GM18858 (cell line): ENCODE results near the gene AOPEP.

Experiments used
- ATAC-seq: cut with Tn5 transposase; IDR thresholded peaks from one replicate; pipeline ENCODE4 v1.9.1; 2021; ENCODE audit not compliant: unreplicated experiment

The AOPEP gene

DNA sequence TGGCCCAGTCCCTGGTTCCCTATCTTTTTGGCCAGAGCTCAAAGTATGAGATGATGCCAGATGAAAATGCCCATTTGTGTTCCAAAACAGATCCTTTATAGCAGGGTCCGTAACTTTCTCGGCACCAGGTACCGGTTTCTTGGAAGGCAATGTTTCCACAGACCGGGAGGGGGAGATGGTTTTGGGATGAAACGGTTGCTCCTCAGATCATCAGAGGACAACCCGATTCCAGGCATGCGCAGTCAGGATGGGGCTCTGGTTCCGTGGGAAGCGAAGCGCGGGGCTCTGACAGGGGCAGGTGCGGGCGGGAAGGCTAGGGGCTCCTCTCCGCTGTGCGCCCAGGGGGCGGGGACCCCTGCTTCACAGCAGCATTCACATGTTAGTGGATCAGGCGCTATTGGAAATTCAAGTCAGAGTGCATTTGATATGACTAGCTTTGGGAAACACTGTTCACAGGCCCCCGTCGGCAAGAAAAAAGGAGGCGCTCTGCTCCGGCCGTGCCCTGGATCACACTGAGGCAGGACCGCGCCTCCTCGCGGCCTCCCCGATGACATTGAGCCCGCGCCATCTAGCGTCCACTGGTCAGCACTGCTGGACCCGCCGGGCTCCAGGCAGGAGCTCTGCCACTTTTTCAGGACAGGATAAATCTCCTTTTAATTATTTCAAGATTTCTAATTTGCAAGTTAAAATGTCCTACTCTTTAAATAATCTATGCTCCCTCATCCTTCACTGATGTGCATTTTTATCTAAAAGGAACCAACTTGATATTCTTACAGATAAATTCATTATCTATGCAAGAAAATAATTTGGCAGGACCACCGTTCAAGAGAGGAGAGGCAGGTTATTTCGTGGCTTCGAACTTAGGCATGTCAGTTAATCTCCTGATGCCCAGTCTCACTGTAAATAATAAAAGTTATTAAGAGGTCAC, 401.0 kb downstream of the AOPEP start:
- no peak for ATAC-seq

DNA sequence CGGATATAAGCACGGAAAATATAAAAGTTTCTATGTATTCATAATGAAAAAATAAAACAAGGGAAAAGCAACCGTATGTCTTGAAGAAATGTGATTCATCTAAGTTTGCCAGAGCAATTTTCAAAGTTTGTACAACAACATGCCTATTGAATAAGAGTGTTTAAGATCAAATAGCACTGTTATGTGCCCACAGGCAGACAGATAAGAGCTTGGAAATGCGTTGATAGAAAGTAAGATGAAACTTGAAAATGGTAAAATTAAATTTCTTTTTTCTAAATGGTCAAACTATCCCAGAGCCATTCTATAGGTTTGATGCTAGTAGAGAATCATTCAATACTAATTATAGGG, 401.7 kb downstream of the AOPEP start:
- no peak for ATAC-seq

DNA sequence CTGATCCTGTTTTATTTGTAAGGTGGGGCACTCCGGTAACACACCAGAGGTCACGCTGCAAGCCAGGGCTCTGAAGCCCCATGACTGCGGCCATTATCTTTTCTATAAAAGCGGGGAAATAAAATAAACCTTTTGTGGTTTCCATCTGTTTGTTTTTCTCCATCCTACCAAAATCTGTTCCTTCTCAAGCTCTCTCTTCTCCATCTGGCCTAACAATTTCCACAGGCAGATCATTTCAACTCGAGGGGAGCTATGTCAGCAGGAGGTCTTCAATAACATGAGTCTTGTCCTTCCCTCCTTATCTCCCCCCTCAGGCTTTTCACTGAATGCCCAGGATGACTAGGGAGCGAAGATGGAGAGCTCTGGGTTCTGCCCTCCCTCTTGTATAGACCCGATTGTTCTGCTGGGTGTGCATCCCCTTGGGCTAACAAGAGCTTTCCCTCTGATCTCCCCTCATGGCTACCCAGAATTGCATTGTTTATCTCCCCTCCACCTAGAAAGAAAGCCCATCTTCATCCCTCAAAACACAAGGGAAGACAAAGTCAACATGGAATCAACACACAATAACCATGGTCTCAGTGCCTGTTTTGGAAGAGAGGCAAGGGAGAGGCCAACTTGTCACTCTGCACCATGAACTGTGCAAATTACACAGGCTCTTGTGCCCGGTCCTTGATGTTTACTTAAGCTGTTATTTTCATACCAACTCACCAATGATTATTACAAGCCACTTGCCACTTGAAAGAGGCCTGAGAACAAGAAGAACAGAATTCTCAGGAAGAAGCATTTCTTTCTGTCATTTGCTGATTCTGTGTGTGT, 403.2 kb downstream of the AOPEP start:
- ATAC-seq = no peak

DNA sequence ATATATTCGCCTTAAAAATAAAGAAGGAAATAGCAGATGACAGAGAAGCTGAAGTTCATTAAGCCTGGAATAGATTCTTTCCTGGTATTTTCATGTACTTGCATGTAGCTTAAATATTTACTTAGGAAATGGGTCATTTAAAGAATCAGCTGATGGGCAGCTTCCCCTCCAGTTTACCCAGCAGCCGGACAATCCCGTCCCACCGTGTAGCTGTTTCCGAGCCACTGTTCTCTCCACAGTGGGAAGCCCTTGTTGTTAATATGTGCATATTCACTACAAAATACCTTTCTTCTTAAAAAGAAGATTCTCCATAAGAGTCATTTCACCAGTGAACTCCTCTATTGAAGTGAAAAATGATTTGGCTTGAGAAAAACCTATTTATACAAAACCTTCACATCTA, 404.0 kb downstream of the AOPEP start:
- ATAC-seq = no peak

DNA sequence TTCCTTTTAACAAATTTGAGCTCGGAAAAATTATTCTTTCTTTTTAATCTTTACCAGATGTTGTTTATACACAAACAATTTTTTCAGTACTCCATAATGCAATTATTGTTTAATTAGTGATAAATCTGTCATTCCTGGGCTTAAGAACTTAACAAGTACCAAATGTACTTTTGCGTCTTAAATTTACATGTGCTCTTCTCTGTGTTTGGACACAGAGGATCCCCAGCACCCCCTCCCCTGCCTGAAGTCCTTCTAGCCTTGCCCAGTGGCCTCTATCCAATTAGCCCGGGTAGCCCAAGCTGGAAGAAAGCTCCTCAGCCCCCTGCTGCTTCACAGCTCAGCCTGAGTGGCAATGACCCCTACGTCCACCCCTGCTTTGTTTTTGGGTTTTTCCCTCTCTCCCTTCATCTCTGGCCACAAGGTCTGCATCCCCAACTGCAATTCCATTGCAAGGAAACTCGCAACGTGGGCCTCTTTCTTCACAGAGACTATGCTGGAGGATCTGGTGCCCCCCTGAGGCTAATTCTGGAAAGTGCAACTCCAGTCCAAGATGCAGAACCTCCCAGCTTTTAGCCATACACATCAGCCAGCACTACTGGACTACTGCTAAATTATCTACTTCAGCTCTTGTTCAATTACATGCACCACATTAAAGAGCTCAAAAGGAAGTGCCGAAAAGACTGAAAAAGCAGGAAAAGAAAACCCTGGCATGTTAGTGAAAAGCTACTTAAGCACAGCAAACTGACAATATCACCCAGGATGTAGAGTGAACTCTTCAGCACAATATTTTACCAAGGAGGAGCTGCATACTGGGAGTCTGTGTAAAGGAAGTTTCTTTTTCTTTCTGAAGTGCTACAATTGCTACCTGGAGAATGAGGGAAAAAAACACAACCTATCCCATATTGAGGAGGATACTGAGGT, 404.8 kb downstream of the AOPEP start:
- ATAC-seq = no peak

DNA sequence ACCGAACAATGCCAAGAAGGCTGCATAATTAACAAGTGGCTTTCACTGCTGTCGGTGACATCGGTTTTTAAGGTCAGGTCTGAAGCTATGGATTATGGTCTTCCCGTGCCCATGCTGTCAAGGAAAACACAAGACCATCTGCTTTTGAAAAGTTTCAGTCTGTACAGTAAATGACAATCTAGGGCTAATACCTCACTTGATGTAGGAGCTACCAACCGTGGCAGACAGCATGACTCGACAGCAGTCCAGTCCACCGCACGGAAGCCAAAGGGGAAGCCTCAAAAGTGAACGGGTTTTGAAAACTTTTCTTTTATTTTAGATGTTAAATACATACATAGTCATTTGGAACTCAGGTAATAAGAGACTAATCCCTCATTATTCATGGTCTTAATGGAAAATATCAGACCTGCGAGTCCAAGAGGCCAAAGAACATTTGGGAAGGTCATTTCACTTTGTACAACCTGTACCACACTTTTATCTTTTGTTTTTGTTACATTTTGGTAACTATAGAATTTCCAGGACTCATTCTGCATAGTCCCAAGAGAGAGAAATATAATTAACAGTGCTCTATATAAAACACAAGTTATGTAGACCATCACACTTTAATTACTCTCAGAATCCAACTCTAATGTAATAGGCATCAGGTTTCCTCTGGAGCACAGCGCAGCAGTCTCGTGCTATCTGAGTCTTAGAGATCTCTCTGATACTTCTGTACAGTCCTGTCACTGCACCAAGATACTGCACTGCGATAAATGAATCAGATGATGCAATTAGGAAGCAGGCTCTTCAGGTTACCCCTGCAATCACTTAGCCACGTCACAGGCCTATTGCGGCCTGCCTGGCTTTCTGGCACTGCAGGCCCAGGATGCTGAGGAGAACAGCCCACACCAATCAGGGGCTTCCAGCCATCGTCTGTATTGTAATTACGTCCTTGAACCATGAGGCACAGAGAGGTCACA, 406.1 kb downstream of the AOPEP start:
- ATAC-seq = no peak

DNA sequence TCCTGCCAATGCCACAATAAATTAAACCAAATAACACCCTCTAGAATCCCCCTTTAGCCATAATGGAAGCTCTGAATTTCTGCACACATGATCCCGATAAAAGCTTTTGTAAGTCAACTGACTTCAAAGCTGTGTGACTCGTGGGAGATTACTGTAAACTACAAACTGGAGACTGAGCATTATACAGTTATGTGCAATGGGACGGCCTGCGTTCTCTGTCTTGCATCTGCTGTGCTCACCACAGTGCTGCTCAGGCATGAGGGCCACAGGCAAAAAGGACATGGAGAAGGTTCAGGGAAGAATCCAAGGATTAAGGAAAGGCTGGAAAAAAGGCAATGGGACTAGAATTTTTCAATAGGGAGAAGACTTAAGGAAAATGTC, 406.8 kb downstream of the AOPEP start:
- no peak for ATAC-seq

DNA sequence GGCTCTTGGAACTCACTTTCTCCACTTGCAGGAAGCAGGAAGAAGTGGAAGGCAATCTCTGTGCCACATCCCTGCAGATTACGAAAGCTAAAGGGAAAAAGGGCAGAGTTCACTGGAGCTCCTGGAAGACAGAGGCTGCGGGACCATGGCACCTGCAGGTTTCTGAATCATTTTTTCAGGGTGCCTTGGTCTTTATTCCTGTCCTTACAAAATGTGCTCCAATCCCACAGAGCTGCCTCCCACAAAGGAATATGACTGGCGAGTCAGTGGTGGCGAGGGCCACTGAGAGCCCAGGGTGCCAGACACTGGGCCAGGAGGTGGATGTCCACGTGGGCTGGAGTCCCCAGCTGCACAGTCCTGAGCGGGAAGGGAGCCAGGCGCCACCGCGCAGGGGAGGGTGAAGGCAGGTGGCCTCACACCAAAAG, 408.0 kb downstream of the AOPEP start:
- ATAC-seq = no peak

DNA sequence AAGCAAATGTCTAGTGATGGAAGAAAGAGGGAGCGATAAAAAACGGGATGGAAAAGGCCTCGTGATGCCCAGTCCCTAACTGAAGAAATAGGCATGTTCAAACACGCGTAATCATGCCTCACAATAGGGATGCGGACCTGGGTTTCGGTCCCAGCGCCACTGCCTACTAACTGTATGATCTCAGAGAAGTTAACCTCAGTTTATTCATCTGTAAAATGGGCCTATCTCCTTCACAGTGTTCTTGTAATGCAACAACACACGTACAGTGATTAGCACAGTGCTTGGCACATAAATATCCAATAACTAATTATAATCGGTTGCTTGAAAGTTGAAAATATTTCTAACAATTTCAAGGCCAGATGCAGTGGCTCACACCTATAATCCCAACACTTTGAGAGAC, 409.3 kb downstream of the AOPEP start:
- no peak for ATAC-seq
